Measurements from ENCODE around the gene C16orf96. TPM values are rescaled to one million over a fixed set of nuclear protein-coding genes. Genes with fewer than 3 reads are reported as not detected.

The C16orf96 gene
- total and polyA plus RNA-seq, 8 donors: 0.17 to 0.45 (median 0.33) TPM

DNA sequence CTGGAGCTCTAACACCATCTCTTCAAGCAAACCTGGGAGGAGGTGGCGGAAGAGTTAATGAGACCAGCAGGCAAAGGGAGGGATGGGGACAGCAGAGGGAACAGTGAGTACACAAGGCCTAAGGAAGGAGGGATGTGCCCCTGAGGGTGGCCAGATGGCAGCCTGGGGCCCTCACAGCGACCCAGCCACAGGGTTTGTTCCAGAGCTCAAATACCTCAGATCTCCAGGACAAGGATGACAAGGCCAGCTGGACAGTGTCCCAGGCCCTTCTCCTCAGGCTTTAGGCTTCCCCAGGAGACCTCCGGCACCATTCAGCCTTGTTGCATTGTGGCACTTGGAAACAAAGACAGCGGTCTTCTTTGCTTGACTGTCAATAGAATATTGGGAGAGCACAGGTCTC is 32.5 kb upstream of the C16orf96 start:
- H3K4me3 ChIP-seq: no peak overlapping the region
- peaks cover 0 to 3% of the 10 kb centered on the region in 2 donors for H3K36me3 ChIP-seq
- DNase-seq: no peak
- H3K9me3 ChIP-seq: no peaks in the 10 kb centered on the region
- intact Hi-C loops (cut with DNase I): no loop called here
- no peaks in the 10 kb centered on the region for H3K27me3 ChIP-seq
- no peak overlapping the region for H3K27ac ChIP-seq
- no peak for ATAC-seq
- TF ChIP-seq, protein P1, sequence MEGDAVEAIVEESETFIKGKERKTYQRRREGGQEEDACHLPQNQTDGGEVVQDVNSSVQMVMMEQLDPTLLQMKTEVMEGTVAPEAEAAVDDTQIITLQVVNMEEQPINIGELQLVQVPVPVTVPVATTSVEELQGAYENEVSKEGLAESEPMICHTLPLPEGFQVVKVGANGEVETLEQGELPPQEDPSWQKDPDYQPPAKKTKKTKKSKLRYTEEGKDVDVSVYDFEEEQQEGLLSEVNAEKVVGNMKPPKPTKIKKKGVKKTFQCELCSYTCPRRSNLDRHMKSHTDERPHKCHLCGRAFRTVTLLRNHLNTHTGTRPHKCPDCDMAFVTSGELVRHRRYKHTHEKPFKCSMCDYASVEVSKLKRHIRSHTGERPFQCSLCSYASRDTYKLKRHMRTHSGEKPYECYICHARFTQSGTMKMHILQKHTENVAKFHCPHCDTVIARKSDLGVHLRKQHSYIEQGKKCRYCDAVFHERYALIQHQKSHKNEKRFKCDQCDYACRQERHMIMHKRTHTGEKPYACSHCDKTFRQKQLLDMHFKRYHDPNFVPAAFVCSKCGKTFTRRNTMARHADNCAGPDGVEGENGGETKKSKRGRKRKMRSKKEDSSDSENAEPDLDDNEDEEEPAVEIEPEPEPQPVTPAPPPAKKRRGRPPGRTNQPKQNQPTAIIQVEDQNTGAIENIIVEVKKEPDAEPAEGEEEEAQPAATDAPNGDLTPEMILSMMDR (IDR thresholded peaks at IDR 0.05): no peak
- H3K4me1 ChIP-seq: peaks cover 0 to 13% of the 10 kb centered on the region in 2 donors

DNA sequence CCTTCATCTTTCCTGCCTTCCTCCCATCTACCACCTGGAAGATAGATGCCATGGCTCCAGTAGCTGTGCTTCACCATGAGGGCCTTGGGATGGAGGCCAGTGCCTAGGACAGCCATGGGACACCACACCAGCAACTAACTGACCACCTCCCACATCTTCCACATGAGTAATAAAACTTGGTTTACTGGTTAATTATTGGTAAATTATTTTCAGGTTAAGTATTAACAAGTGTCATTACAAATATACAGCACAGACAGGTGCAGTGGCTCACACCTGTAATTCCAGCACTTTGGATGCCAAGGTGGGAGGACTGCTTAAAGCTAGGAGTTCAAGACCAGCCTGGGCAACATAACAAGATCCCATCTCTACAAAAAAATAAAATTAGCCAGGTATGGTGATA is 31.6 kb upstream of the C16orf96 start:
- TF ChIP-seq, protein P1 (IDR thresholded peaks at IDR 0.05): no peak
- Histone ChIP-seq H3K36me3 (peaks cover 0 to 3% of the 10 kb centered on the region in 2 donors), H3K4me3 (no peak overlapping the region), H3K4me1 (peaks cover 3 to 13% of the 10 kb centered on the region in 2 donors), H3K9me3 (no peaks in the 10 kb centered on the region), H3K27me3 (no peaks in the 10 kb centered on the region), H3K27ac (no peak overlapping the region)
- ATAC-seq: no peak
- DNase-seq: no peak
- intact Hi-C loops (cut with DNase I): no loop called here

DNA sequence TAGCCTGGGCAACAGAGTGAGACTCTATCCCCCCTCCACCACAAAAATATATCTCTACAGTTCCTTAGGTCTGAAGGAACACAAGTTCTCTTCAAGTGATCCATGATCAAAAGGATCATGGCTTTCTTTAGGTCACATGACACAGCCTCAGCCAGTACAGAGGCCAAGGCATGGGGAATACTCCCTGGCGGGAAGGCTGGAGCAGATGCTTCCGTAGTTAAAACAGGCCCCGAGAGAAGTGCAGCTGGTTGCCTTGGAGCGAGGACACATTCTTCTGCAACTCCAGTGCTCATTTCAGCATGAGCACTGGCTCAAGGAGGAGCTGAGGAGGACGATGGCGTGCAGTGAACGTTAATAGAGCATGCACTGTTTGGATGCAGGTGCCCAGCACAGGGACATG is 31.1 kb upstream of the C16orf96 start:
- TF ChIP-seq, protein P1 (IDR thresholded peaks at IDR 0.05): no peak
- Histone ChIP-seq H3K4me1 (peaks cover 3 to 13% of the 10 kb centered on the region in 2 donors), H3K36me3 (peaks cover 0 to 3% of the 10 kb centered on the region in 2 donors), H3K9me3 (no peaks in the 10 kb centered on the region), H3K27ac (no peak overlapping the region), H3K27me3 (no peaks in the 10 kb centered on the region), H3K4me3 (no peak overlapping the region)
- intact Hi-C loops (cut with DNase I): no loop called here
- no peak for DNase-seq
- ATAC-seq: no peak

DNA sequence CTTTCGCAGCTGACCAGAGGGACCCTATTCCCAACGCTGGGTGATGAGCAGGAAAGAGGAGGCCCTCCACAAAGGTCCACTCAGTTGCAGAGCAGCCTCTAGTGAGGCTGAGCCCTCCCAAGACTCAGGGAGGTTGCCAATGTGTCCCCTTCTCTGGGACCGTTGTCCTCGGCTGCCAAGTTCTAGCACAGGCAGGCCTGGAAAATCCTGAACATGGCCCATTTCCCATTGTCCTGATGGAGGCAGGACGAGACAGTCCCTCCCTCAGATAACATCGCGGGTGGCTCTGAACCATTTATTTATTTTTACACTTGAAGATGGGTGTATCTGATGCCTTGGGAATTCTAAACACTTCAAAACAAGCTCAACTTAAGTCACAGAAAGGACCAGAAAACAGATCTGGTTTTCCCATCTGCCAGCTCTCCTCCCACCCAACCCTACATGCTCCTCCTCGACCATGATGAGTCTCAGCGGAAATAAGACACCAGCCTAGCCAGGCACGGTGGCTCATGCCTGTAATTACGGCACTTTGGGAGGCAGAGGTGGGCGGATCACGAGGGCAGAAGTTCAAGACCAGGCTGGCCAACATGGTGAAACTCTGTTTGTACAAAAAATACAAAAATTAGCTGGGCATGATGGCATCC is 30.4 kb upstream of the C16orf96 start:
- H3K27me3 ChIP-seq: no peaks in the 10 kb centered on the region
- H3K36me3 ChIP-seq: peaks cover 0 to 3% of the 10 kb centered on the region in 2 donors
- H3K4me3 ChIP-seq: no peak overlapping the region
- H3K9me3 ChIP-seq: no peaks in the 10 kb centered on the region
- H3K4me1 ChIP-seq: peaks cover 3 to 13% of the 10 kb centered on the region in 2 donors
- no peak for DNase-seq
- no peak for ATAC-seq
- TF ChIP-seq, protein P1 (IDR thresholded peaks at IDR 0.05): no peak
- intact Hi-C loops (cut with DNase I): no loop called here
- no peak overlapping the region for H3K27ac ChIP-seq

DNA sequence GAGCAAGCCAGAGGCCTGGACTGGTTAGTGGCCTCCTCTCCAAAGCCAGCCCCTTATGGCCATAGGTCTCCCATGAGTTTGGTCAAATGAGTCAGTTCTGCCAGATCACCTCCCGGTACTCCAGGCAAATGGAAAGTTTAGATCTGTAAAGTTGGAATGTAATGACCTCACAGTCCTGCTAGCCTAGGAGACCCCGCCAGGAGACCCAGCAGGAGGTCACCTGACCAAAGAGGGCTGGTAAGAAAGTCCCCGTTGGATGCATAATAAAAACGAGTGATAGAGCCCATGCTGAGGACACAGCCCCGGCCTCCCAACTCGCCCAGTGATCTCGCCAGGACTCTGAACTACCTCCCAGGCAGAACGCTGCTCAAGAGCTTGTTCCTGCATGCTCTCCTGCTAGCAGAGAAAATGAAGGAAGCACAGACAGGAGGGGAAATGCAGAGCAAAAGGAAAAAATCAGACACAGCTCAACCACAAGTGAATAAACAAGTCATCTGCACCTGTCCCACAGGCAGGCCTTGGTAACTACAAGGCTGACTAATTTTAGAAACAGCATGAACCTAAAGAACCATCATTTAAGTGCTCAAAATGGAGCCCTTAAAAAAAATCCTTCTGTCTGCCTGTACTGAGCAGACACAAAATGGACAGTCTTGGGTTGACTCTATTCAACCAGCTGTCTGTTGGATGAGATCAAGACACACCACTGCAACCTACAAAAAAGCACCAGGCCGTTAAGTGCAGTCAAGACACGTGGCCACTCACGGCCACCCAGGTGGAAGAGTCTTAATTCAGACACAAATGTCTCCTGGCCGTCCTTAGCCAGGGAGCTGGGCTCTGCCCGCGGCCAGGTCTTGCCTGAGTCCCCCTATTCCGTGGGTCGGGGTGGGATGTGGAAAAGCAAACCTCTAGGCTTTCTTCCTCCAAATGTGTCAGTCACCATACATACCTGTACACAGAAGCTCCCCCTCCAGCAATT is 26.8 kb upstream of the C16orf96 start:
- Histone ChIP-seq H3K4me3 (no peak overlapping the region), H3K4me1 (peaks cover 0 to 3% of the 10 kb centered on the region in 2 donors), H3K9me3 (no peaks in the 10 kb centered on the region), H3K27ac (no peak overlapping the region), H3K36me3 (no peaks in the 10 kb centered on the region), H3K27me3 (no peaks in the 10 kb centered on the region)
- intact Hi-C loops (cut with DNase I): no loop called here
- TF ChIP-seq, protein P1 (IDR thresholded peaks at IDR 0.05): no peak
- DNase-seq (no peak), ATAC-seq (peak; percentile 20)

All from left lung (tissue), 10 donors.